GM18867 (cell line): ENCODE results near the gene TMX1.
A peak's percentile ranks its signal among the peaks of the same experiment; 100 is the strongest.

Source experiments
- ATAC-seq: cut with Tn5 transposase; IDR thresholded peaks from one replicate; pipeline ENCODE4 v1.9.1; 2021; ENCODE audit warnings: mild to moderate bottlenecking, moderate library complexity; ENCODE audit not compliant: unreplicated experiment

The TMX1 gene

GRCh38 chr14:51293149-51293911, 53.3 kb downstream of the TMX1 start:
- no peak for ATAC-seq

- ATAC-seq: no peak
These were observed 53.9 kb downstream of the TMX1 start for GRCh38 chr14:51293912-51294389.

- ATAC-seq: peak; percentile 47
These were observed 55.0 kb downstream of the TMX1 start for GRCh38 chr14:51294951-51295525.

- ATAC-seq: no peak
These were observed 55.7 kb downstream of the TMX1 start for GRCh38 chr14:51295646-51296263.

GRCh38 chr14:51297066-51297465, 57.0 kb downstream of the TMX1 start:
- ATAC-seq: no peak

- peak; percentile 58 for ATAC-seq
These were observed 58.8 kb downstream of the TMX1 start for GRCh38 chr14:51298895-51299294.

- no peak for ATAC-seq
These were observed 62.4 kb downstream of the TMX1 start for GRCh38 chr14:51302295-51303030.

- no peak for ATAC-seq
These were observed 64.4 kb downstream of the TMX1 start for GRCh38 chr14:51304438-51304837.

GRCh38 chr14:51304941-51305340, 64.9 kb downstream of the TMX1 start:
- no peak for ATAC-seq

GRCh38 chr14:51305751-51306150, 65.7 kb downstream of the TMX1 start:
- ATAC-seq: no peak
